ENCODE data around the gene AOAH. TPM values are rescaled to one million over a fixed set of nuclear protein-coding genes. Genes with fewer than 3 reads are reported as not detected.

AOAH gene
- total and polyA plus RNA-seq, 2 donors (not counting 3 experiments of a cell fraction or from before 2014, with no cell fraction given) = not detected

DNA sequence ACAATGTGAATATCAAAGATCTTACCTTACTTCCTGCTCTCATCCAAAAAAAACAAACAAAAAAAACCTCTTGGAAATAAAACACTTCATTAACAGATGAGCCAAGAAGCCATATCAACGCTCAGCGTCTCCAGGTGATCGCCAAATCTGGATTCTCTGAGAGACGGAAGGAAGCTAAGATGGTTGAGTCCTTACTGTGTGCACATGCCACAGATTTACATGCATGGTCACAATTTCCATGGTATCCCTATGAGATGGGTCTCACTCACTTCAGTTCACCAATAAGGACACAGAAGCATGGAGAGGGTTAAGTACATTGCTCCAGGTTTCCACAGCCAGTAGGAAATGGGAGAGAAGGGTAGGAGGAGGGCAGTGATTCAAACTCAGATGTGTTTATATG lies 1.0 kb downstream of the AOAH start:
- Histone ChIP-seq H3K9me3 (replicated peaks; ENCODE audit: control insufficient read depth, insufficient read depth, low read length) (no peaks in the 10 kb centered on the region), H3K36me3 (ENCODE audit: control insufficient read depth in 2 of 2, extremely low read depth in 1 of 2, insufficient read depth in 2 of 2, low read length in 2 of 2) (no peaks in the 10 kb centered on the region), H3K79me2 (ENCODE audit: control insufficient read depth, insufficient read depth, low read length) (no peaks in the 10 kb centered on the region), H2AFZ (ENCODE audit: low read depth, low read length) (no peak overlapping the region), H3K4me2 (ENCODE audit: insufficient read depth, low read length) (no peak overlapping the region), H3K9ac (replicated peaks; ENCODE audit: extremely low read depth, insufficient read depth, low read length) (no peak overlapping the region), H4K20me1 (replicated peaks; ENCODE audit: control insufficient read depth, extremely low read depth, insufficient read depth, low read length) (no peaks in the 10 kb centered on the region), H3K4me1 (ENCODE audit: control insufficient read depth, extremely low read depth, insufficient read depth, low read length) (no peaks in the 10 kb centered on the region), H3K27me3 (ENCODE audit: control insufficient read depth in 2 of 2, insufficient read depth in 2 of 2, low read length in 2 of 2) (no peaks in the 10 kb centered on the region), H3K4me3 (replicated peaks in 1 of 3; ENCODE audit: insufficient read depth in 1 of 3, low read depth in 1 of 3, low read length in 3 of 3) (no peak overlapping the region), H3K9me1 (replicated peaks; ENCODE audit: control insufficient read depth, extremely low read depth, insufficient read depth, low read length) (no peaks in the 10 kb centered on the region), H3K27ac (ENCODE audit: insufficient read depth, low read depth, low read length) (no peak overlapping the region)
- no TSS peak for BruUV-seq (replicated peaks)
- TF ChIP-seq FOS (IDR thresholded peaks at IDR 0.05; ENCODE audit: borderline replicate concordance, insufficient read depth, low read length) (no peak), POLR2AphosphoS5 (IDR thresholded peaks at IDR 0.05; ENCODE audit: insufficient read depth, low read depth, low read length) (no peak), JUN (IDR thresholded peaks at IDR 0.05; ENCODE audit: borderline replicate concordance, insufficient read depth, insufficient read length, low read depth) (no peak), MYC (IDR thresholded peaks at IDR 0.05; ENCODE audit: low read depth, low read length) (no peak), EZH2 (IDR thresholded peaks at IDR 0.05; ENCODE audit: borderline replicate concordance, low read depth, low read length, severe bottlenecking) (no peak), POLR2A (IDR thresholded peaks at IDR 0.05; ENCODE audit: low read depth, low read length) (no peak), GATA2 (IDR thresholded peaks at IDR 0.05; ENCODE audit: insufficient read depth, insufficient read length, low read depth, low read length) (no peak)
- TF ChIP-seq, protein P1, sequence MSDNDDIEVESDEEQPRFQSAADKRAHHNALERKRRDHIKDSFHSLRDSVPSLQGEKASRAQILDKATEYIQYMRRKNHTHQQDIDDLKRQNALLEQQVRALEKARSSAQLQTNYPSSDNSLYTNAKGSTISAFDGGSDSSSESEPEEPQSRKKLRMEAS (IDR thresholded peaks at IDR 0.05; ENCODE audit: insufficient read depth, insufficient read length) = no peak
- TF ChIP-seq, protein P2, sequence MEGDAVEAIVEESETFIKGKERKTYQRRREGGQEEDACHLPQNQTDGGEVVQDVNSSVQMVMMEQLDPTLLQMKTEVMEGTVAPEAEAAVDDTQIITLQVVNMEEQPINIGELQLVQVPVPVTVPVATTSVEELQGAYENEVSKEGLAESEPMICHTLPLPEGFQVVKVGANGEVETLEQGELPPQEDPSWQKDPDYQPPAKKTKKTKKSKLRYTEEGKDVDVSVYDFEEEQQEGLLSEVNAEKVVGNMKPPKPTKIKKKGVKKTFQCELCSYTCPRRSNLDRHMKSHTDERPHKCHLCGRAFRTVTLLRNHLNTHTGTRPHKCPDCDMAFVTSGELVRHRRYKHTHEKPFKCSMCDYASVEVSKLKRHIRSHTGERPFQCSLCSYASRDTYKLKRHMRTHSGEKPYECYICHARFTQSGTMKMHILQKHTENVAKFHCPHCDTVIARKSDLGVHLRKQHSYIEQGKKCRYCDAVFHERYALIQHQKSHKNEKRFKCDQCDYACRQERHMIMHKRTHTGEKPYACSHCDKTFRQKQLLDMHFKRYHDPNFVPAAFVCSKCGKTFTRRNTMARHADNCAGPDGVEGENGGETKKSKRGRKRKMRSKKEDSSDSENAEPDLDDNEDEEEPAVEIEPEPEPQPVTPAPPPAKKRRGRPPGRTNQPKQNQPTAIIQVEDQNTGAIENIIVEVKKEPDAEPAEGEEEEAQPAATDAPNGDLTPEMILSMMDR (IDR thresholded peaks at IDR 0.05; ENCODE audit: extremely low read depth in 1 of 2, insufficient read depth in 1 of 2, low read depth in 1 of 2, low read length in 2 of 2) = no peak
- dilution Hi-C loops (cut with MboI; ENCODE audit: extremely low pct_ligation_motif_present, low sequenced_read_pairs) = no loop called here
- no peak for FAIRE-seq
- no peak for DNase-seq (ENCODE audit: low read depth, low spot score)
- intact Hi-C loops (cut with micrococcal nuclease) = no loop called here
- CTCF ChIA-PET = no interaction called here
- POLR2A ChIA-PET = no interaction called here

Measured in endothelial cell of umbilical vein (primary cell).